Pons (tissue), 1 donor: ENCODE measurements around the gene PLET1.

Source experiments
- DNase-seq: peaks from one replicate; pipeline ENCODE4 v3.0.0-alpha.2; 2016; ENCODE audit warnings: low spot score

The PLET1 gene

DNA sequence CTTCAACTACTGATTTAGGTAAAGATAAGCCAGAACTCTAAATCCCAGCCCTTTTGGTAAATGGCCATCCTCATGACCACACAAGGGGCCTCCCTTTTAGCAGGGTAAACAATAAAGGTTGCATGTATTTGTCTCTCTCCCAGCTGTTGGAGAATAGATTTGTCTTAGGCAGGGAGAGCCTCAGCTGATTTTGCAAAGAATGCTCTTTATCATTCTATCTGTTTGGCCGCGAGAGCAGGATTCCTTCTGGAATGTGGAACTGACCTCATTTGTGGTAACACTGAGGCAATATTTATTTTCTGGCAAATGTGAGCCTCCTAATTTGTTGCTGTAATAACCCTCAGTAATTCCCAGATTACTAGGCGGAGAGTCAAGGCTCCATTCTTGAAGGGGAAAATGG lies 19.2 kb downstream of the PLET1 start:
- DNase-seq = no peak

DNA sequence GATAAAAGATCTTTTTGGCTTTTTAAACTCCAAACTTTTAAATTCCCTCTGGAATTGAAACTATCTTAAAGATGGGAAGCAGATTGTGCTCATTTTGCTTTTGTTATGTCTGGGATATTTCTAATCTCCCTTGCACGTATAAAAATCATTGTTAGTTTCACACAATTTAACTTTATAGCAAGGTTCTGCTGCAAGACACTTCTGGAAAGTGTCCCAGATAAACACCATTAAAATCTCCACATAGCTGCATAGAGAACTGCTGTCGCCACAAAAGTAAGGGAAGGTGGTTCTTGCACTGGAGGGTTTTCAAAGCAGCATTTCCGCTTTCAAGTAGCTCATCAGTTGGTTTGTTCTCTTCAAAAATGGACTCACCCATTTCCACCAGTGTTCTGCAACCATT lies 22.6 kb downstream of the PLET1 start:
- DNase-seq = no peak

DNA sequence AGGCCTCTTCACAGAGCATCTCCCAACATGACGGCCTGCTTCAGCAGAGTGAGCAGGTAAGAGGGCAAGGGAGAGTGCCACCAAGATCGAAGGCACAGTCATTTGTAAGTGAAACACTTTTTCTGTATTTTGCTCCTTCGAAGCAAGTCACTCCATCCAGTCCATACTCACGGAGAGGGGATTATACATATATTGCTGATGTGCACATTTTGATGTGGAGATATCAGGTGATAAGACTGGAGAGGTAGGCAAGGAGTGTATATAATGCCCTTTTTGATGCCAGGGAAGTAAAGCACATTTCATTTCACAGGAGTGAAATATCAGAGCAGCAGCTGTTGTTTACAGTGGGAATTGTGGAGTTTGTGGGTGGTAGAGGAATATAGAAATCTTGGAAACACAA lies 23.2 kb downstream of the PLET1 start:
- no peak for DNase-seq

DNA sequence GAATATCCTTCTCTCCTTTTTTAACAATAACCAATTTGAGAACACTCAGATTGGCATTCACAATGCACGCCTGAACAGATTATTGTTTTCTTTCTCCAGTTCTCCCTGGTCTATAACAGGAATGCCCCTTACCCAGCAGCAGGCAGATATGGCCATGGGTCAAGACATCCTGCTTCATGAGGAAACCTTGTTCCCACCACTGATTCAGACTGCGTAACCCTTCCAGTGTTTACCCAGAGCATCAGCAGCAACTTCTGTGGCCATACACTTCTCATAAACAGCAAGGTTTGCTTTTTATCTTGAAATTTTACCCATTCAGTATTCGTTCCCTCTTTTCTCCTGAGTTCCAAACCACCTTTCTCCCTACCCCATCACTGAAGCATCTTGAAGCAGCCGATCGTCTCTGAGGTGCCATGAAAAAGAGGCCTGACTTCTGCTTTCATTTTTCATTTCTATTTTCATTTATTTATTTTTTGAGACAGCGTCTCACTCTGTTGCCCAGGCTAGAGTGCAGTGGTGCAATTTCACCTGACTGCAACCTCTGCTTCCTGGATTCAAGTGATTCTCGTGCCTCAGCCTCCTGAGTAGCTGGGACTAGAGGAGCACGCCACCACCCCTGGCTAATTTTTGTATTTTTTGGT lies 24.8 kb downstream of the PLET1 start:
- no peak for DNase-seq

DNA sequence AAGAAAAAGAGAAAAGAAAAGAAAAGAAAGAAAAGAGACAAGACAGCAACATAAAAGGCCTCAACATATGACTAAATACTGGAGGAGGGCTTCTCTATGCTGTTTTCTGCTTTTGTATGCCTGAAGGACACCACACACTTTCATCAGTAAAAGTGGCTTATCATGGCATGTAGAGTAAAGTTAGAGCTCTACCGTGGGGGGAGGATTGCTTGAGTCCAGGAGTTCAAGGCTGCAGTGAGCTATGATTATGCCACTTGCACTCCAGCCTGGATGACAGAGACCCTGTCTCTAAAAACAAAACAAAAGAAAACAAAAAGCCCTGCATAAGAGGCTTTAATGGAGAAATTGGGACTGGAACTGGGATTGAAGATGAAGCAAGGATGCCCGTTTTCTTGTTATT lies 28.7 kb downstream of the PLET1 start:
- DNase-seq = no peak

DNA sequence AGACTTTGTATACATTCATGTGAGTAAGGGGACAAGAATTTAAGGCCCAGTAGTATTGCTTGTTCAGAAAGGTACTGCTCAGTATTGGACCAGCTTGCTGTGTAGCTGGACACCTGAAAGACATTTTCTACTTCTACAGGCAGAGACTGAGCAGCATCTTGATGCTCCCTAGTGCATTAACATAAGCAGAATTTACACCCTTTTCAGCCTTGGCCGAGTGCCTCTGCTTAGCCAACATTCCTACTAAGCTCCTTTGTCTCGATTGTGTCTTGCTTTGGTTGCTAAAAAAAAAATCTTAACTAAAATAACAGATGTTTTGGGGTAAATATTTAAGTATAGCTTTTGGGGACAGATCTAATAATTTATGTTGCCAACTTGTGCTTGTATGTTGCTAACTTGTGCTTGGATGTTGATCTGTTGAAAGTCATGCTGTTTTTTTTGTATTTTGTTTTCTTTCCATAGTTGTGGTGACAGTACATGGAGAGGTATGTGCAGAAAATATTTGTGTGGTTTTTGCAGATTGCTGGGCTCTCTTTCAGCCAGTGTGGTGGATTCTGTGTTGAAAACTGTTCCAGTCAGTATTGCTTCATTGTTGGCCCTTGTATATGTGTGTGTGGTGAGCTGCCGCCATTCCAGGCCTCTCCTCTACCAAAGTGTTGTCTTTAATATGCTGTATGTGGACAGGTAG lies 30.8 kb downstream of the PLET1 start:
- no peak for DNase-seq

DNA sequence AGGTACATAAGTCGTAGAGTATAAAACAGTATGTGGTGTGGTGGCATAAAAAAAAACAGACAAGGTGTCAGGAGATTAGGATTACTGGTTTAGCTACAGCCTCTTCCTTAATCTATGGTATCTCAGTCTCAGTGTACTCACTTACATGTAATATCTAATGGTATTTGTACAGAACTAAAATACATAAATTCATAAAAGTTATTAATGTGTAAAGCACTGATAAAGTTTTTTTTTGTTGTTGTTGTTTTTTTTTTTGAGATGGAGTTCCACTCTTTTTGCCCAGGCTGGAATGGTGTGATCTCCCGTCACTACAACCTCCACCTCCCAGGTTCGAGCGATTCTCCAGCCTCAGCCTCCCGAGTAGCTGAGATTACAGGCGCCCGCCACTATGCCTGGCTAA lies 31.5 kb downstream of the PLET1 start:
- no peak for DNase-seq

DNA sequence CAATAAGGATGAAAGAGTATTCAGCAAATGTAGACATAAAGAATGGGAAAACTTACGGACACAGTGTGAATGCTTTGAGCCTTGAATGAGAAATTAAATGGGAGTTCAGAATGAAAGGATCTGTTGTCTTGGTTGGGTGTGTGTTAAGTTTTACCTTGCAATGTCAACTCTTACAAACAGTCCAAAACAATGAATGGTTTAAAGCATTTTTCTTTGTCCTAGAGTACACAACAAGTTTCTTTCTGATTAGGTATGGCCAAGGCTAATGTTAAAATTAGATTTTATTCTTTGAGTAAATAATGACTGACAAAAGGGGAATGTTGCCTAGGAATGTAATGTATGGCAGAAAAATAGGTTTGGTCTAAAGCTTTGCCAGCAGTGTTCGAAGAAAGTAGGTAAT lies 32.0 kb downstream of the PLET1 start:
- DNase-seq = no peak

DNA sequence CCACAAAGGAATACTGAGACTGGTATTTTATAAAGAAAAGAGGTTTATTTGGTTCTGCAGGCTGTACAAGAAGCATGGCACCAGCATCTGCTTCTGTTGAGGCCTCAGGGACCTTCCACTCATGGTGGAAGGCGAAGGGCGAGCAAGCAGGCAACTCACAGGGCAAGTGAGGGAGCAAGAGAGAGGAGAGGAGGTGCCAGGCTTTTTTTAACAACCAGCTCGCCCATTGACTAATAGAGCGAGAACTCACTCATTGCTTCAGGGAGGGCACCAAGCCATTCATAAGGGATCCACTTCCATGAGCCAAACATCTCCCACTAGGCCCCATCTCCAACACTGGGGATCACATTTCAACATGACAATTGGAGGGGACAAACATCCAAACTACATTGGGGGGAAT lies 33.2 kb downstream of the PLET1 start:
- no peak for DNase-seq

DNA sequence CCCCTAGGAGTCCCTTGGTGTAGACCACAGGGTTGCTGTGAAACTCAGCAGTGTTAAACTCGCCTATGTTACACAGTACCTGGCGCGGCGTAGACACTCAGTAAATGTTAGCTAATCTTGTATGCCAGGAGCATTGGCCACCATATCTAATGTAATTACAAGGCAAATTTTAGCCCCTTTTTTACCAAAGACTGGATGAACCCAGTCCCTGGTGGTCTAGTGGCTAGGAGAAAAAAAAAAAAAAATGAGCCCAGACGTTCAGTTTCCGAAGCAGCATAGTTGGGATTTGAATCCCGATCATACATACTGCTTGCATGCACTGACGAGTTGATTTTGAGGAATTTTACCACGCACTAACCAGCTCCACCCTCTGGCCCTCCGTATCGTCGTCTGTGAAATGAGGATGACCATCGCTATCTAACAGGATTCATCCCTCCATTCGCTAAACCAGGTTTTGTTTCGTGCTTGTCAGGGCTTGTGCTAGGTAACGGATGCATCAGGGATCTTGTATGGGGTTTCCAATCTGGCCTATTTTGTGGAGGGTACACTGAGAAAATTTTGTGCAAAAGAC lies 33.7 kb downstream of the PLET1 start:
- peak; percentile 20 for DNase-seq

DNA sequence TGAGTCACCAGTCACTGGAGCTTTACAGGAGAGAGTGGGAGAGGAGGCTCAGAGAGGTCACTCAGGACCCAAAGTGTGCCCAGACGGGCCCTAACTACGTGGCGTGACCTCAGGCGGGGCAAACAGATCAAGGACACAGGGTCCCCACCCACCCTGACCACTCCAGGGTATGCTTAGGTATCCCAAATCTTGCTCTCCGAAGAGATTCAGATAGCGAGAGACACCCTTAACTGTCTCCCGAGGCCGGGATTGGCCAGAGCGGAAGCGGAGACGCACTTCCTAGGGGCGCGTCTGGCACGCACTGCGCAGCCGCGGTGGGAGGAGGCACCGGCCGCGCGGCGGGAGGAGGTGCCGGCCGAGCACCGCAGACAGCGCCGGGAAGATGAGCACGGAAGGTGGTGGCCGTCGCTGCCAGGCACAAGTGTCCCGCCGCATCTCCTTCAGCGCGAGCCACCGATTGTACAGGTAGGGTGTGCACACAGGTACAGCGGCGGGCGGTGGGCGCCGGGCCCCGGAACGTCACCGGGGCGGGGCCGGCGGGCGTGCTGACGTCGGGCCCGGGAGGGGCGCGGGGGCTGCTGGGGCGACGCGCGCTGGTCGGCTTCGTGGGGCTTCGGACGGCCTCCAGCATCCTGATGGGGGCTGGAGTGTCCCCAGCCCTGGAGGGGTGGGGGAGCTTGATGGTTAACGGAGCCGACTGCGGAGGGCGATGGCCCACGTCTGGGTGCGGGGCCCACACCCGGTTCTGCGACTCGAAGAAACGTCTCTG lies 34.4 kb downstream of the PLET1 start, which contains the start of gene PTS:
TSS of gene PTS (plus strand) at position 367 of the 769 bp plus-strand sequence. CDS start at position 383, 16 bp downstream.
- DNase-seq = peak; percentile 92

DNA sequence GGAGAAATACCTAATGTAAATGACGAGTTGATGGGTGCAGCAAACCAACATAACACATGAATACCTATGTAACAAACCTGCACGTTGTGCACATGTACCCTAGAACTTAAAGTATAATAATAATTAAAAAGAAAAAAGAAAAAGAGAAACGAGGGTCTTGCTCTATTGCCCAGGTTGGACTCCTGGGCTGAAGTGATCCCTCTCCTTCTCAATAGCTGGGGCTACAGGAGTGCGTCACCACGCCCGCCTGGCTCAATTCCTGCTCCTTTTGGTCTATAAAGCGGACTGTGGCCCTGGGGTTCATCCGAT lies 35.0 kb downstream of the PLET1 start:
- DNase-seq = no peak

DNA sequence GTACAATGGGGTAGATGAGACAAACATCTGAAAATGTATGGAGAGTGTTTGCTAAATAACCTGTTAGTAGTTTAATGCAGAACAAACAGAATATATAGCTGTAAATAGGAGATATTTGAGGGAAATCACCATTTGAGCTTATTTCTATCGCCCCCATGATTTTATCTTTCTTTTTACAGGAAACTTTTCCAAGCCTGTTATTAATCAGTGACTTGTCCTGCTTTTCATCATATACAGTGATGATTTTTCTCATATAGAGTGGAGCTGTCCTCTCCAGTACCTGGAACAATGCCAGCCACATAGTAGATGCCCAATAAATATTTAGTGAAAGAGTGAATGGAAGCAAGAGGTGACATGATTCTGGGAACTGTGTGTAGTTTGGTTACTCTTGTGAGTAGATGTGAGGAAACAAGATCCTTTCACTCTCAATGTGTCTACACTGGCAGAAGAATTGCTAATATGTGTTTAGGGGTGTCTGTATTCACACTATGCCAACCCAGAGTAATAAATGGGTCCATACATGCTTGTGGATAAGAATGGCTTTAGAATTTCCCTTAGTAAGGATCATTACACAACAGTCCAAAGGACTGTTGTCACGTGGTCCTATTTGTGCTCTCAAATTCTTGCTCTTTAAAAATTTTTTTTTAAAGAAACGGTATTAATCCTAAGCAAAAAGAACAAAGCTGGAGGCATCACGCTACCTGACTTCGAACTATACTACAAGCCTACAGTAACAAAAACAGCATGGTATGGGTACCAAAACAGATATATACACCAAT lies 36.7 kb downstream of the PLET1 start:
- no peak for DNase-seq

DNA sequence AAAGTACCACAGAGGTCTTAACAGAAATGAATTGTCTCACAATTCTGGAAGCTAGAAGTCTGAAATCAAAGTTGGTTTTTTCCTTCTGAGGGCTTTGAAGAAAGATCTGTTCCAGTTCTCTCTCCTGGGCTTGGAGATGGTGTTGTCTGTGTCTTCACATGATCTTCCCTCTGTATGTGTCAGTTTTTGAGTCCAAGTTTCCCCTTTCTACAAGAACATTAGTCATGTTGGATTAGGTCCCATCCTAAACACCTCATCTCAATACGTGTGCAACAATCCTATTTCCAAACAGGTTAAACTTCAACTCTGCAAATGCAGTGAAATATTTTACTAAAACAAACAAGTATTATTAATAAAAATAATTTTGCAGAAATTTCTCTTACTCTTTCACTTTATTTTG lies 37.5 kb downstream of the PLET1 start:
- DNase-seq = no peak

DNA sequence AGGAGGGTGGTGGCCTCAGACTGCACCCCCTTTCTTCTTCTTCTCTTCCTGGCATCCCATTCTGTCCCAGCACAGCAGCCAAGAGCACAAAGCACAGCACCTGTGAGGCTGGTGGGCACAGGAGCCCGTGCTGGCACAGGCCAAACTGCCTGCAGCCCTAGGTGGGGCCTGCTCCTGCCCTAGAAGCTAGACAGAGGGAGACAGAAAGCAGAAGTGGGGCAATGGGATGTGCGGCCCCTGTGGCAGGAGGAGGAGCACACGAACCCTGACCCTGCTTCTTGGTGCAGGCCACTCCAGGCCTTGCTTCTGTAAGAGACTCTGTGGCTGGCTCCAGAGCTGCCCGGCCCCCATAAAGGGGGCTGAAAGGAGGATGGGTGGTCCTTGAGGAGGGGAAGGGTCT lies 38.4 kb downstream of the PLET1 start:
- DNase-seq = no peak

DNA sequence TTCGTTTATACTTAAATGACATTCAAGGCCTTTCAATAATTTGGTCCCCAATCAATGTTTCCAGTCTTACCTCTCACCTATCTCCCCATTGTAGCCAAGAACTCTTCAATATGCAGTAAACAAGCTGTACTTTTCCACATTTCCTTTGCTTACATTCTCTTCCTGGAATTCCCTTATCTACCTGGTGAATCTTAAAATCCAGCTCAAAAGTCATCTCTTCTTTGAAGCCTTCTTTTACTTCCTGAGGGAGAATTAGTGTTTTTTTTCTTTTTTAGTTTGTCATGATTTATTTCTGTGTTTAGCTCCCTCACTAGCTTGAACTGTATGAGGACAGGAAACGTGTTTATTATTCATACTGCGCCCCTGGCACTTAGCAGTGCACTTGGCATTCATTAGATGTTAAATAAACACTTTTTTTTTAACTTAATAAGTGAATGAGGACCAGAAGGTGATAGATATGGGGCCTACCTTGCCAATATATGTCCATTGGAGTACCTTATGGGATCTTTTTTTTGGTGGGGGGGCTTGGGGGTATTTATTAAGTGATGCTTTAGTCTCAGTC lies 39.3 kb downstream of the PLET1 start:
- DNase-seq = no peak

DNA sequence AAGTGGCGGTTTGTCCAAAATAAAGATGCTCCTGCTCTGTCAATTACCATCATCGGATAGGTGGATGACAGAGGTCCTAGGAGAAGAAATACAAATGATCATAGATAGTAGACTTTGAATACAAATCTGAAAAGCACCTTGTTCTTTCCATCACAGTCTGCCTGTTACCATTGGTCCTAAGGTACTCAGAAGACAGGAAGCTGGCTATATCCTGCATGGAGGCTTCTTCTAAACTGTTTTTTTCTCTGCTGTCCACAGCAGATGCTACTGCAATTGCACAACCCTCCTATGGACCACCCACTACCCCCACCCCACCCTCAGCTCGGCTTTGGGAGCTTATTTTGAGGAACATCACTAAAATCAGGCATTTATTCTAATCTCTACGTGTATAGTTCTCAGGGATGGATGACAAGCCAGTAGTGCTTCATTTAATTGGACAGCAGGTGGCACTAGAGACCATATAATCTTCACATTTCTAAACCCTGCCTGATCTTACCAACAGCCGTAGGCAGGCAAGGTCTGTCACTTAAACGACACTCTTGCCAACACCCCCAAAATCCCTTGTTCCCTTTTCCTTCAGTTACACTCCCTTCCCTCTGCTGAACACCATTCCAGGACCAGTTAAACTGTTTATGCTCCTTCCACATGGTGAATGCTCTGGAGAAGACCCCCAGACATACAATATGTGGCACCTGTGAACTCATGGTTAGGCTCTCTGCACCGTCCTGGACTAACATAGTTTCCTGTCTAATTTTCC lies 41.0 kb downstream of the PLET1 start:
- peak; percentile 91 for DNase-seq

DNA sequence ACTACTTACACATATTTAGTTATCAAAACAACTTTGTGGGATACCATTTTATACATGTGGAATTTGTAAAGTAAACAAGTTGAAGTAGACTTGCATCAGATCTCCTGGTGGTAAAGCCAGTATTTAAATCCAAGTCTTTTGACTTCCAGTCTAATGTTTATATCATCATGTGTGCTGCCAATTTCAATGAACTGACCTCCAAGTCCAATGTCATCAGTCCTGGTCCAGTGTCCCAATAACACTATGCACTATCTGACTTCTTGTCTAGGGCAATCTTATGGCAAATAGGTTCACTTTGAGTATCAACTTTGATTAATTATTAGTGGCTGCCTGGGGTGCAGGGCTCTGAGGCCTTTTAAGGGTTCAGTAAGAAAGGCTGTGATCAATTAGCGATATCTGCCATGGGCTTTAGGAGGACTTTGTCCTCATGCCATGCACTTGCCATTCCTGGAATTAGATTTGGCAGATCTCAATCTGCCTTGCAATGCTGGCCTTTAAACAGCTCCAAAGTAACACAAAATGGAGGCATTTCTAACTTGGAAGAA lies 44.0 kb downstream of the PLET1 start:
- no peak for DNase-seq

DNA sequence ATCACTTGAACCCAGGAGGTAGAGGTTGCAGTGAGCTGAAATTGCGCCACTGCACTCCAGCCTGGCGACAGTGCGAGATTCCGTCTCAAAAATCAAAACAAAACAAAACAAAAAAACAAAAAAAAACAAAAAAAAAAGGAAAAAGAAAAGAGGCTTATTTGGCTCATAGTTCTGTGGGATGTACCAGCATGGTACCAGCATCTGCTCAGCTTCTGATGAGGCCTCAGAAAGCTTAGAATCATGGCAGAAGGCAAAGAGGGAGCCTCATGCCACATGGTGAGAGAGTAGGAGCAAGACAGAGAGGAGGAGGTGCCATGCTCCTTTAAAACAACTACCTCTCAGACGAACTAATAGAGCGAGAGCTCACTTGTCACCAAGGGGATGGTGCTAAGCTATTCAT lies 45.0 kb downstream of the PLET1 start:
- no peak for DNase-seq

DNA sequence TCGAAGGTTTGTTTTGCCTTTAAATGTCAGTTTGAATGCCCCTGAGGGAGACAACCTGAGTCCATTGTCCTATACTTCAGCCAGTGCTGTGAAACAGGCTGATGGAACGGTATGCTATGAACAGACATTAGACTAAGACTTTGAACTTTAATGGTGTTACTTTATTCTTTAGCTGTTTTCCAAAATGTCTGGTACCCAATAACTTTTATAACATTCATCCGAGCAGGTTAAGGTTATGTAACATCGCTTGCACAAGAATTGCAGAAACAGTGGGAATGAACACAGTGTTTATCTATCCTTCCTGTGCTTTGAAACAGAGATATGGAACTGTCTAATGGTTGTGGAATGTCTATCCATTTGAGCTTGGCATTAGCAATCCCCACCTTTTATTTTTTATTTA lies 46.9 kb downstream of the PLET1 start:
- DNase-seq = no peak

DNA sequence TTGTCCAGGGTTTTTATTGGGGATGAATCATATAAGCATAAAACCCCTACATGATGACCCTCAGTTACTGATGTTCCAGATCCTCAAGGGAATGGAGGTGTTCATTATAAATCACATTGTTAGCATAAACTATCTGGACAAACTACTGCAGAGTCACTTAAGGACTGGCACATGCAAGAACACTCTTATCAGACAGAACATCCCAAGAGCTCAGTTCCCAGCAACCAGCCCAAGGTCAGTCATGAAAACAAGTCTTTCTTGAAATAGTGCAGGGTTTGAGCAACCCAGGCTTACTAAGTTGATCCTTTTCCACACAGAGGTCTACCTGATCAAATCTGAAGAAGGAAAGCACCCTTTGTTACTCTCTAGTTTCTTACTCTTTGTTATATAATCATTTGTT lies 48.0 kb downstream of the PLET1 start:
- no peak for DNase-seq
